GM21381 (cell line): Measurements from ENCODE around the gene NAP1L4.

Source experiments
- ATAC-seq: cut with Tn5 transposase; IDR thresholded peaks from one replicate; pipeline ENCODE4 v1.9.1; 2021; ENCODE audit warnings: mild to moderate bottlenecking, moderate library complexity; ENCODE audit not compliant: unreplicated experiment

Gene NAP1L4

DNA sequence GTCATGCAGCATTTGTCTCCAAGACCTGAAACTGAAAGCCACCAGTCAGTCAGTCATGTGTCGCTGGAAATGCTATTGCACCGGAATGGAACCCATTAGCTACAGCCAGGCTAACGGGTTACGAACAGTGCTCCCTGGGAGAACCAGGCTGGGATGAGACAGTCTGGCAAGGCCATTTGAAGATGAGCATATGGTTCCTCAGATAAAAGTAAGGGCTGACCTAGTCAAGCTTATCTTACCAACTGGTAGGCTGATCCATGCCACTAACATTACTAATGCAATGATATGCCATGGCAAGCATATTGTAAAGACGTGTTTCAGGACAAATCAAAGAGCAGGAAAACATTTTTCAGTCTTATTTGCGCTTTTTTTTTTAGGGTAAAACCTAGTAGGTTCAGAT, 28.4 kb downstream of the NAP1L4 start:
- no peak for ATAC-seq

- no peak for ATAC-seq
These were observed 28.9 kb downstream of the NAP1L4 start for GRCh38 chr11:2963112-2963754.

GRCh38 chr11:2961080-2961479, 31.0 kb downstream of the NAP1L4 start:
- no peak for ATAC-seq

DNA sequence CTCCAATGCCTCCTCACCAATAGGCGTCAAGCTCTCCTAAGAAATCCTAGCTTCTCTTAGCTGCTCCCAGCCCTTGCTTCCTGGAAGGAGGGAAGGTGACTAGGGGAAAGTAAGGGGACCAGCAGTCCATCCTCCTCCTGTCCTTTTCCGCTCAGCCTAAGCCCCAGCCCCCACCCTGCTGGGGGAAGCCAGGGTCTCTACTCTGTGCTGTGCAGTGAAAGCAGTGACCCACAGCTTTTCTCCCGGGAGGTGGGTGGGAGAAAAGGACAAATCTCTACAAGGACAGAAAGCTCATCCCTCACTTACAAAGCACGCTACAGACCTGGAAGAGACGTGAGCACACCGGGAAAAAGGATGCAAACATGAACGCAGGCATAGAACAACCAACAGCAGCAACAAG, 32.0 kb downstream of the NAP1L4 start:
- no peak for ATAC-seq

DNA sequence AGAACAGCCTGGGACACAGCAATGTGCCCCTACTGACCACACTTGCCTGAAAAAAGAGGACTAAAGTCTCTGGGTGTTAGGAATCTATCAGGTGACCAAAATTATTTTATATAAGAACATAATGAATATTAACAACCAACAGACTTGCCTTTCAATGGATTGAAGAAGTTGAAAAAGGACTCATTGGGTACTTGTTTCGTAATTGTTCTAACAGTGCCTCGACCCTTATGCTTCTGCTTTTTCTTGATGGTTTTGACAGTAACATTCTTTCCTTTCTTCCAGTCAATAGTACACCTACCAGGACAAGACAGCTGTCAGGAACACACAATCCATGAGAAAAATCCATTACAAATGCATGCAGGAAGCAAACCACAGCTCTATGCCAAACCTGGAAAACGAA, 33.9 kb downstream of the NAP1L4 start:
- no peak for ATAC-seq

DNA sequence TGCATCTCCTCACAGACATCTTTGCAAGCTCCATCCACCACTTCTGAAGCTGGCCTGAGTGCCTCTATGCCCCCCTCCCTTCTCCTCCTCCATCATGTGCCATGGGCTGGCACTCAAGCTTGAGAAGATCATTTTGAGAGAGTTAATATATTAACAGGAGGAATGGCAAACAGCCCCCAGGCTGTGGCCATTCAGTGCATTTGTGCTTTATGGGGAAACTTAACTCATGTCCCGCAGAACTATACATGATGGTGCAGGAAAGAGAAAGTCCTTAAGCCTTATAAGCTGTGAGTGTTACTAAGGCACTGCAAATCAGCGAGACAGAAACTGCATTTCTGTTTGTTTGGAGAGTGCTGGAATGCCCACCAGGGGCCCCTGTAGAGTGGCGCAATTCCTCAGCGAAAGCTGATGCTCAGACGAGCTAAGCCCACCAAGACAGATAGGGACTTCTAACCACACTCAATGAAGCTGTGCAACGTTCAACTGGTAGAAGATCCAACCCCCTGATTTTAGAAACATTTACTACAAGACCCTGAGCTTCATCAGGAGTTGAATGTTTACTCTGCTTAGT, 36.1 kb downstream of the NAP1L4 start:
- ATAC-seq: no peak

DNA sequence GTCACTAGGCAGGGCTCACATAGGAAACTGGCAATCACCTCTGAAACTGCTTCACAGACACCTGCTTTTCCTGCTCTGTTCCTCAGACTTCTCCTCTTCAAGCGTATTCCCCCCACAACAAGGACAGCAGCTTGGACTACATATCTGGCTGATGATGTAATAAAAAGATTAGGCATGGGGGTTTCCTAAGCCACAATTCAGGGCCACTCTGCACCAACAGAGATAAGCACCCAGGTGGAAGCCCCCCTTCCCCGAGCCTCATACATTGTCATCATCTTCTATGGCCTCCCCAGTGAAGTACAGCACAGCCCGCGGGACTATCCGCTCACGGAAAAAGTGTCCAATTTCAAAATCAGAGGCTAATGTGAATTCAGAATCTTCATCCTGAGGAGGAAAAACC, 37.9 kb downstream of the NAP1L4 start:
- no peak for ATAC-seq

DNA sequence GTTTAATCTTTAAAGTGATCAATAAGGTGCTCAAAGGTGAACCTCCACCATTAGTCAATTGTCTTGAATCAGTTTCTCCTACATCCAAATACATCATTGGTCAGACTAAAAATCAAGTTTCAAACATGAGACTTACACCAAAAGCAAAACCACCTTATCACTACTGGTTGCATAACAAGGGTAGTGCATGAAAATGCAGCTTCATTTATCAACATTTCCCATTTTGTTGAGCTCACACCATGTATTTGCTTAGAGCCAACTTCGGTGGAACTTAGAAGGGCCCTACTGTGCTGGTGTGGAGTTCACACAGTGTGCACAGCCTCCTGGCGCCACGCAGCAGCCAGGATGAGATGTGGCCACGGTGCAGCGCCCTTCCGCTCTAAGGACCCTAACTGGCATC, 39.8 kb downstream of the NAP1L4 start:
- no peak for ATAC-seq

DNA sequence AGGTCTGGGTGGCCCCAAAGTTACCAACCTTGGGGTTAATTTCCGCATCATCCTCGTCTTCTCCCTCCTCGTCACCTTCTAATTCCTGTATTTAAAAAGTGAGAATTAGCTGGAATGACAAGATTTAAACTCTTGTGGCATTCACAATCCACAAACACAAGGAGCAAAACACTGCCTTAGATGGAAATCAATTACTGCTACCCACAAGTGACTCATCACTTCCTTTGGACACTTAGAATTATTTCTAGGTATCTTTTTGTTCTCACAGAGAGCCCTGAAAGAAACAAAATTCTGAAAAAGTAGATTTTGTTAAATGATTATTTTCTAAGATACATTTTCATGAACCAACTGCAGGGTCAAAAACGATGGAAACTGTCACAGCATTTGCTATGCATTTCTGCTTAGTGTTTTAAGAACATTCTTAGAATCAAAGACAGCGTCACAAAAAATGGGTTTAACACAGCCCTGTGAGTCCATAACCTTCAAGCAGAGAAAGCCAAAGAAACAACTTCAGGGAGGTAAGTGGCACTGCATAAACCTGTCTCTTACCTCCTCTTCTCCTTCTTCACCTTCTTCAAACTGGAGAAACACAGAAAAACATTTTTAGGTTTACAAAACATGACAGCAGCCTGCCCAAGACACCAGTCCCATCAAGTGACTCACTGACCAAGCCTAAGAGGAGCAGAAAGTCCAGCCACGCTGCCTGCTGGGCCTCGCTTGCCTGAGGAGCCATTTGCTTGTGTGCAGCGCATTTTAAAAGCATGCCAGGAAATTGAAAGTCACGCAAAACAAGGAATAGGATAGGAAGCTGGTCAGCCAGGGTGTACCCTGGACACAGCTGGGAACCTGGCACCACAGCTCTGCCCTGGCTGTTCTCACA, 40.7 kb downstream of the NAP1L4 start:
- ATAC-seq: no peak

DNA sequence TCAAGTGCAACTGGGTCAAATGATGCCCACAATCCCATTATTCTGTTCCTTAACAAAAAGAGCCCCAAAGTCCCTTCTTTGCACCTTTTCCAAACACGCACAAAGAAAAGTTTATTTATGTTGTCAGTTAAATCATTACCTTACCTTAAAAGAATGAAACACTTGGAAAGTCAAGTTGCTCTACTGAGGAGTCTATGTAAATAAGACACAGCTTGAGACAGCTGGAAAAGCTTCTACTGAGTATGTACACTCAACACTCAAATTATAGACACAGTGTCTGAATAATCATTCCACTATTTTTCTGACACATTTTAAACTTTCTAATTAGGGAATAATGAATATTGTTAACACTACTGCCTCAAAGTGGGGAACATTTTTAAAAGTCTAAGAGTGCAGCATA, 41.3 kb downstream of the NAP1L4 start:
- no peak for ATAC-seq

- no peak for ATAC-seq
These were observed 42.2 kb downstream of the NAP1L4 start for GRCh38 chr11:2949920-2950319.

DNA sequence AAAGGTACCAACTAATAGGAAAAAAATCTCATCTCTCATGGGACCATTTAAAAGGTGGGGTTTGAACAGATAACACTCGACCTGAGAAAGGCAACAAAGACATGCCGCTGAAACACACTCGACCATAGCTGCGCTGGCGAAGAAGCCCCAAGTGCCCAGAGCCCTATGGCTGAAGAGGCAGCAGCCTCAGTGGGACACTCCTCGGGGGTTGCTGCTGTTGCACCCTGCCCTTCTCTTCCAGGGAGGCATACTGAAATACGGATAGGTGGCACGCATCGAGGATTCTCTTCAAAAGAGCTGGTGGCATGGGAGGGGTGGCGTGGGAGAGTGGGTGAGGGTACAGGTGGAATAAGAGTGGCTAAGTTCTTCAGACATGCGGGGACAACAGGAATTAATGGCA, 44.4 kb downstream of the NAP1L4 start:
- ATAC-seq: no peak

DNA sequence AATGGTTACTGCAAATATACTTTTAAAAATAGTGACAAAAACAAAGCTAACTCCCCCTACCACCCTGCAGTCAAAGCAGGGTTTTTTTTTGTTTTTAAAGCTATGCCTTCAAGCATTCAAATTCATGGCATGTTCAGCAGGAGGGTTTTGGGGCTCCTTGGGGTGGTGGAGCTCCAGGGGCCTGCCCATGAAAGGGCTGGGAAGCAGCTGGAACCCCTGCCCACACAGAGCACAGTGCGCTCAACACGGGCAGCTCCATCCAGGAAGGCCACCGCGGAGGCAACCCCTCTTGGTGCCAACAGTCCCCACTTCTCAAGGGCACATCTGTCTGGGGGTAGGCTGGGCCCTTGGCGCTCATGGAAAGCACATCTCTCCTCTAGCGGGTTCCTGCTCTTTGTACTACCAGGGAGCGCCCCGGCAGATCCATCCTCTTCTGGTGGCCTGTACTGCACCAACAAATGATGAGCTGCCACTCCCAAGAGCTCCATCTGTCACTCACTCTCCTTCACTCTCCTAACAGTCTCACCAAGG, 46.3 kb downstream of the NAP1L4 start:
- ATAC-seq: no peak

- ATAC-seq: no peak
These were observed 46.9 kb downstream of the NAP1L4 start for GRCh38 chr11:2945031-2945756.

DNA sequence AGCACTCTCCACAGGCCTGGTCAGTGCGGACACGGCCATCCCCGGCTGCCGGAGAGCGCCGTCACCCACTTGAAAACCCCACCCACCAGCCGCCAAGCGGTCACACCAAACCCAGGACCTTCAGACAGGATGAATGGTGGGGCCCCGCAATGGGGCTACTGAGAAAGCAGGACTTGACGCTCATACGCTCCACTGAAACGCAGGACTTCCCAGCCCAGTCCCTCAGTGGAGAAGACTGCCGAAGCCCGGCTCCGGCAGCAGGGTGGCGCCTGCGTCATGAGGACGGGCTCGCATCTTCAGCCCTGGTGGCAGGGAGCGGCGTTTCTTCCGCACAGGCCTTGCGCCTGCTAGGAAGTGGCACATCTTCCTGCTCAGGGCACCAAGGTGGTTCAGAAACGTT, 47.6 kb downstream of the NAP1L4 start:
- no peak for ATAC-seq

DNA sequence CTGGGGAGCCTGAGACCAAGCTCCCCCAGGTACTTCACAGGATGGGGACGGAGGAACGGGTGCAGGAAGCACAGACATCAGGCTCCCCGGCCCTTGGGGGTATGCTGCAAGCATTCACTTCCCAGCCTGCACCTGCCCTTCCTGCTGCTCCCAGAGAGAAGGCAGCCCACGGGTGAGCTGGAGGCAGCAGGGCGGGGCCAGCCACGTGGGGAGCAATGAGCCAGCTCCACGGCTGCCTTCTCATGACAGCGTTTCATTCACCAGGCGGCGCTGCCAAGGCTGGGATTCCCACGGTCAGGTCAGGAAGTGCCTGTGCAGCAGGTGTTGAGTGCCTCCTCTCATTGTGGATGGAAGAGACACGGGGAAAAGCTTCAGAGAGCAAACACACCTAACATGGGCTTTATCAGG, 48.4 kb downstream of the NAP1L4 start:
- ATAC-seq: no peak

DNA sequence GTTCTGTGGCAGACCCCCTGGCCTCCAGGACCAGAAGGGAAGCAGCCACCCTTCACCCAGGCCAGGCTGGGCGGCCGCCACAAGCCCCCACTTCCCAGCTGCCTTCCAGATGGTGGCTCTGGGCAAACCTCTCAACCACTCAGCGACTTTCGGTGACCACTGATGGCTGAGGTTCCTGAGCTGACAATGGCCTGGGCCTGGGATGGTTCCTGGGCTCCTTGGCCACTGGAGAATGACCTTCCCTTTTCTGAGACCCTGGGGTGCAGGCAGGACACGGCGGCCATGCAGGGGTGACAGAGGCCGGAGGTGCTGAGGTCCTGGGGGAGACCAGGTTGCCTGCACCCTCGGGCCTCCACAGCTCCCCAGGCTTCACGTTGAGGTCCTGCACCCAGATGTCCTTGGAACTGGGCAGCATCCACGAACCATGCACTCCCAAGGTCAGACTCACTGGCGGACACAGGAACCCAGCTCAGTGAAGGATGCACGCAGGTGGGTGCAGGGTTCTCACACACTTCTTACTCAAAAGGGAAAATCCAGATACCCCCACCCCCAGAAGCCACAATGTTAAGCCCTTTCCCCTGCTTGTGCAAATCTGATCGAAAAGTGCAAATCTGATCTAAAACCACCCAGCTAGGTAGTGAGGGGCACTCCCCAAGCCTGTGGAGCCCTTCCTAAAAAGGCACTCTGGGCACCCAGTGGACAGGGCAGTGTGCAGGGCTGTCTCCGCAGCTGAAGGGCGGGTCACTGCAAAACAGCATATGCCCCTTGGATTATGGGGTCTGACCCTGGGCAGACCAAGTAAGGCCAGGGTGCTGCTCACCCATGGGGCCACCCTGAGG, 49.0 kb downstream of the NAP1L4 start:
- no peak for ATAC-seq

- ATAC-seq: no peak
These were observed 49.7 kb downstream of the NAP1L4 start for GRCh38 chr11:2942447-2942846.

DNA sequence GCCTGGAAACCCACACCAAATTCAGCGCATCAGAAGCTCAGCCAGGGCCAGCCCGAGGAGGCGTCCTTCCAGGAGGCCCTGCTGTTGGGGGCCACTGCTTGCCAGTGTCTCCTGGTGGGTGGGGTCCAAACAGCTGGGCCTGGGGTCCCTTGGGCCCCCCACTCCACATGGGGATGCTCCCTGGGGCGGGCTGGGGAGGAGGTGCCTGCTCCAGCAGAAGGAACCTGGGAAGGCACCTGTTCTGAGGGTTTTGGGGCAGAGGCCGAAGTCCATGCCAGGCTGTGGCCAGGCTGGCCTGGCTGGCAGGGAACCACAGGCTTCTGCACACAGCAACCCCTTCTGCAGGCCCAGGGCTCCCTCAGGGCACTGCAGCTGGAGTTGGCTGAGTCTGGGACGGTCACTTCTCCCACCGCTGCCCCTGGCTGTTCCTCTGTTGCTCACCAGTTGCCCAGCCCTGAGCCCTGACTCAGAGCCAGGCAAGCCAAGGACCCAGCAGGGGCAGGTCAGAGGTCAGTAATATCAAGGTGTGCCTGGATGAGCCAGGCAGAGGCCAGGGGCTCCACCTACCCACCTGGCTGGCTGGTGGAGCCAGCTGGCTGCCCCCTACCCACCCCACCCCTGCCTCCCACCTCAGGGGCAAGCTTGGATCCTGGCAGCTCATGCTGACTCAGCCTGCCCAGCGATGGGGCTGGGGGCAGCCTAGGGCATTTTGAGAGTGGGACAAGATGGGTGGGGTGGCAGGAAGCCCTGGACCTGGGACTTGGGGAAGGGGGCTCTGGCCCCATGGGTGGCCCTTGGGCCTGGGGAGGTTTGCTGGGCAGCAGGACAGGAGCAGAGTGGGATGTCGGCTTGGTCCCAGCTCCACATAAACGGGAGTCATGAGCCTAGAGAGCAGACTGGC, 51.0 kb downstream of the NAP1L4 start:
- no peak for ATAC-seq
